Stimulated activated naive CD8-positive, alpha-beta T cell treated with anti-CD3 and anti-CD28 coated beads, Interleukin-15, amount 100 ng/mL, for 72 hours (primary cell): Measurements from ENCODE around the gene ZNF750.
A peak's percentile ranks its signal among the peaks of the same experiment; 100 is the strongest.

Experiments
- ATAC-seq: fragments of 150-1000 bp; cut with Tn5 transposase; 2 replicates; pipeline ENCODE4 v1.10.0; 2021; ENCODE audit warnings: mild to moderate bottlenecking, moderate library complexity
- DNase-seq, 2 donors: peaks; one replicate each; pipeline ENCODE4 v3.0.0; 2021 to 2022
- H3K27ac Mint-ChIP-seq, 2 donors: one replicate each; pipeline ENCODE4 v1.8.0; 2022; ENCODE audit warnings: mild to moderate bottlenecking in 2 of 2, mixed read lengths in 2 of 2, moderate library complexity in 2 of 2
- H3K27me3 Mint-ChIP-seq: one replicate; pipeline ENCODE4 v1.8.0; 2022; ENCODE audit warnings: mixed read lengths
- H3K4me1 Mint-ChIP-seq: one replicate; pipeline ENCODE4 v1.8.0; 2022; ENCODE audit warnings: mild to moderate bottlenecking, mixed read lengths
- H3K4me3 Mint-ChIP-seq, 2 donors: one replicate each; pipeline ENCODE4 v1.8.0; 2022; ENCODE audit warnings: mild to moderate bottlenecking in 2 of 2, mixed read lengths in 2 of 2, moderate library complexity in 1 of 2
- H3K9me3 Mint-ChIP-seq, 2 donors: one replicate each; pipeline ENCODE4 v1.8.0; 2022; ENCODE audit warnings: mixed read lengths in 2 of 2

ZNF750 gene

GRCh38 chr17:82806645-82807044 lies 33.2 kb downstream of the ZNF750 start:
- peaks cover 4% of the 10 kb centered on the region for H3K4me1 Mint-ChIP-seq
- no peak overlapping the region for H3K4me3 Mint-ChIP-seq
- H3K27me3 Mint-ChIP-seq = no peaks in the 10 kb centered on the region
- DNase-seq (no peak), ATAC-seq (no peak)
- H3K27ac Mint-ChIP-seq = peak overlapping the region in 1 of 2 donors; percentile 37
- H3K9me3 Mint-ChIP-seq = peaks cover 0 to under 1% of the 10 kb centered on the region in 2 donors

GRCh38 chr17:82805823-82806222 lies 34.0 kb downstream of the ZNF750 start:
- Mint-ChIP-seq H3K4me3 (no peak overlapping the region), H3K27me3 (no peaks in the 10 kb centered on the region), H3K9me3 (peaks cover 0 to 8% of the 10 kb centered on the region in 2 donors), H3K27ac (no peak overlapping the region), H3K4me1 (peaks cover 11% of the 10 kb centered on the region)
- DNase-seq (no peak), ATAC-seq (no peak)

GRCh38 chr17:82805254-82805653 lies 34.6 kb downstream of the ZNF750 start:
- Mint-ChIP-seq H3K27ac (no peak overlapping the region), H3K27me3 (no peaks in the 10 kb centered on the region), H3K4me3 (no peak overlapping the region), H3K4me1 (peaks cover 11% of the 10 kb centered on the region), H3K9me3 (peaks cover 0 to 8% of the 10 kb centered on the region in 2 donors)
- ATAC-seq (no peak), DNase-seq (no peak)

GRCh38 chr17:82804442-82805191 lies 35.2 kb downstream of the ZNF750 start:
- Mint-ChIP-seq H3K4me1 (peaks cover 11% of the 10 kb centered on the region), H3K4me3 (no peak overlapping the region), H3K27ac (peak overlapping the region in 1 of 2 donors; percentile 30), H3K9me3 (peaks cover 0 to 8% of the 10 kb centered on the region in 2 donors), H3K27me3 (no peaks in the 10 kb centered on the region)
- ATAC-seq (no peak), DNase-seq (no peak)

- peaks cover 11% of the 10 kb centered on the region for H3K4me1 Mint-ChIP-seq
- peaks cover 0 to 8% of the 10 kb centered on the region in 2 donors for H3K9me3 Mint-ChIP-seq
- peak overlapping the region in 1 of 2 donors; percentile 77 for H3K27ac Mint-ChIP-seq
- no peaks in the 10 kb centered on the region for H3K27me3 Mint-ChIP-seq
- no peak overlapping the region for H3K4me3 Mint-ChIP-seq
- no peak for DNase-seq
- ATAC-seq = no peak
These were observed 36.2 kb downstream of the ZNF750 start for GRCh38 chr17:82803606-82804005.

- DNase-seq (no peak), ATAC-seq (no peak)
- no peaks in the 10 kb centered on the region for H3K27me3 Mint-ChIP-seq
- H3K4me3 Mint-ChIP-seq = no peak overlapping the region
- peaks cover 0 to 8% of the 10 kb centered on the region in 2 donors for H3K9me3 Mint-ChIP-seq
- H3K4me1 Mint-ChIP-seq = peaks cover 11% of the 10 kb centered on the region
- peak overlapping the region in 1 of 2 donors; percentile 77 for H3K27ac Mint-ChIP-seq
These were observed 36.6 kb downstream of the ZNF750 start for GRCh38 chr17:82803185-82803584.

GRCh38 chr17:82802075-82802780 lies 37.6 kb downstream of the ZNF750 start:
- no peaks in the 10 kb centered on the region for H3K27me3 Mint-ChIP-seq
- no peak overlapping the region for H3K4me3 Mint-ChIP-seq
- DNase-seq = no peak
- ATAC-seq = no peak
- H3K9me3 Mint-ChIP-seq = peaks cover 0 to 8% of the 10 kb centered on the region in 2 donors
- H3K4me1 Mint-ChIP-seq = peaks cover 11% of the 10 kb centered on the region
- peak overlapping the region in 1 of 2 donors; percentile 21 for H3K27ac Mint-ChIP-seq

- Mint-ChIP-seq H3K27ac (no peak overlapping the region), H3K27me3 (no peaks in the 10 kb centered on the region), H3K4me3 (no peak overlapping the region), H3K9me3 (peaks cover 0 to 8% of the 10 kb centered on the region in 2 donors), H3K4me1 (peaks cover 11% of the 10 kb centered on the region)
- DNase-seq (no peak), ATAC-seq (no peak)
These were observed 38.3 kb downstream of the ZNF750 start for GRCh38 chr17:82801377-82801970.

GRCh38 chr17:82800885-82801284 lies 38.9 kb downstream of the ZNF750 start:
- no peak for ATAC-seq
- Mint-ChIP-seq H3K9me3 (peaks cover 0 to 8% of the 10 kb centered on the region in 2 donors), H3K27me3 (no peaks in the 10 kb centered on the region), H3K27ac (no peak overlapping the region), H3K4me3 (no peak overlapping the region), H3K4me1 (peaks cover 11% of the 10 kb centered on the region)
- no peak for DNase-seq

- Mint-ChIP-seq H3K9me3 (peaks cover 0 to 8% of the 10 kb centered on the region in 2 donors), H3K4me1 (peaks cover 11% of the 10 kb centered on the region), H3K27me3 (no peaks in the 10 kb centered on the region), H3K27ac (no peak overlapping the region), H3K4me3 (no peak overlapping the region)
- ATAC-seq (no peak), DNase-seq (no peak)
These were observed 40.2 kb downstream of the ZNF750 start for GRCh38 chr17:82799591-82799990.

GRCh38 chr17:82798752-82799151 lies 41.1 kb downstream of the ZNF750 start:
- no peak overlapping the region for H3K27ac Mint-ChIP-seq

GRCh38 chr17:82797061-82797460 lies 42.8 kb downstream of the ZNF750 start:
- ATAC-seq (no peak), DNase-seq (no peak)
- peaks cover 0 to 8% of the 10 kb centered on the region in 2 donors for H3K9me3 Mint-ChIP-seq
- H3K27ac Mint-ChIP-seq = no peak overlapping the region
- H3K4me3 Mint-ChIP-seq = no peak overlapping the region
- H3K4me1 Mint-ChIP-seq = peaks cover 7% of the 10 kb centered on the region
- no peaks in the 10 kb centered on the region for H3K27me3 Mint-ChIP-seq

More at GRCh38 chr17:82798752-82799151, 41.1 kb downstream of the ZNF750 start:
- Mint-ChIP-seq H3K27me3 (no peaks in the 10 kb centered on the region), H3K4me1 (peaks cover 11% of the 10 kb centered on the region), H3K4me3 (no peak overlapping the region), H3K9me3 (peaks cover 0 to 8% of the 10 kb centered on the region in 2 donors)
- DNase-seq (no peak), ATAC-seq (no peak)

GRCh38 chr17:82795615-82796014 lies 44.2 kb downstream of the ZNF750 start:
- DNase-seq (no peak), ATAC-seq (no peak)
- H3K27ac Mint-ChIP-seq = no peak overlapping the region
- H3K4me1 Mint-ChIP-seq = no peaks in the 10 kb centered on the region
- H3K27me3 Mint-ChIP-seq = no peaks in the 10 kb centered on the region
- H3K4me3 Mint-ChIP-seq = no peak overlapping the region
- no peaks in the 10 kb centered on the region for H3K9me3 Mint-ChIP-seq

- Mint-ChIP-seq H3K4me3 (no peak overlapping the region), H3K4me1 (no peaks in the 10 kb centered on the region), H3K27me3 (no peaks in the 10 kb centered on the region), H3K9me3 (no peaks in the 10 kb centered on the region), H3K27ac (peak overlapping the region in 1 of 2 donors; percentile 12)
- DNase-seq (no peak), ATAC-seq (no peak)
These were observed 44.9 kb downstream of the ZNF750 start for GRCh38 chr17:82794781-82795482.

- DNase-seq = no peak
- Mint-ChIP-seq H3K27ac (no peak overlapping the region), H3K27me3 (no peaks in the 10 kb centered on the region), H3K4me1 (no peaks in the 10 kb centered on the region), H3K4me3 (no peak overlapping the region), H3K9me3 (no peaks in the 10 kb centered on the region)
- no peak for ATAC-seq
These were observed 45.7 kb downstream of the ZNF750 start for GRCh38 chr17:82793974-82794630.
